Melanocyte of skin (primary cell): ENCODE data around the gene YWHAB. TPM values are rescaled to one million over a fixed set of nuclear protein-coding genes. Genes with fewer than 3 reads are reported as not detected.

ENCODE experiments used
- total RNA-seq, 2 donors: library from RNA; depleted of rRNA; stranded (reverse); fragments of >200 nt; gene quantifications; 2 replicates each; pipeline ENCODE4 v1.2.3, GENCODE V29; 2012

The YWHAB gene
- total RNA-seq = 100 to 1,000 TPM; 156 to 160 TPM

DNA sequence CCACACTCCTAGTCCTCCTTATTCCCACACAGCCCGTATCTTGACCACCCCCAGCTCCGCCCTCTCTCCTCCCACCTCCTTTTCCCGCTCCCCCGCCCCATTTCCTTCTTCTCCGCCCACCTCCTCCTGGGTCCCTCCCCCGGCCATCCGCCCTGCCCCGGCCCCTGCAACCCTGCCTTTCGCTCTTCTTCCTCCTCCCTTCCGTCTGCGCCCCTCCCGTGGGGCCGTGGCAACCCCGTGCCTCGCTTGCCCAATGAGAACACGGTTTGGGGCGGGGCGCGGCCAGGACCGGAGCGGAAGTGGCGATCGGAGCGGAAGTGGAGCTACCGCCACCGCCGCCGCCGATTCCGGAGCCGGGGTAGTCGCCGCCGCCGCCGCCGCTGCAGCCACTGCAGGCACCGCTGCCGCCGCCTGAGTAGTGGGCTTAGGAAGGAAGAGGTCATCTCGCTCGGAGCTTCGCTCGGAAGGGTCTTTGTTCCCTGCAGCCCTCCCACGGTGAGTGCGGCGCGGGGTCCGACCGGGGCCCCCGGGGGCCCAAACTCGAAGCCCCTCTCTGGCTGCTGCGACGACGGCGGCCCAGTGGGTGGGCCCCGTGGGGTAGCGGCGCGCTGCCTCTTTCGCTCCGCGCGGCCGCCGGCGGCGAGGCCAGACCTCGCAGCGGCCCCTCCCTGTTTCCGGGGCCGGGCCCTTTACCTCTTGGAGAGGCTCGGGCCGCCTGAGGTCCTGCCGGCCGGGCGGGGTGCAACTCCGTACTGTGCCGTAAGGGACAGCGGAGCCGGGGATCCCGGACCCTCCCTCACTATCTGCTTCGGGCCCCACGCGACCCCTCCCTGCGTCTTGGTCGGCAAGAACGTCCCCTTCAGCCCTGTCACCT is at the start of gene YWHAB:
Gene YWHAB (plus strand): TSS at position 314 of the 874 bp plus-strand sequence. CDS start 15,829 bp downstream, outside the sequence.

GRCh38 chr20:44909872-44910689 is 24.6 kb downstream of the YWHAB start, which contains the start of gene PABPC1L:
TSS of gene PABPC1L (plus strand) at chr20:44910060. CDS start at chr20:44910144, 84 bp downstream.

Other genes starting within 250 kb of the YWHAB start
- gene ADA, start 234.0 kb upstream of the YWHAB start, total RNA-seq = 1 to 10 TPM; 5.2 to 7.3 TPM
- 1 to 10 TPM in 1 of 2 donors, under 1 TPM in 1; 0.69 to 1.3 TPM for gene CCN5, start 170.3 kb upstream of the YWHAB start, total RNA-seq
- under 1 TPM; 0.34 to 0.67 TPM for gene KCNK15, start 139.8 kb upstream of the YWHAB start, total RNA-seq
- gene RIMS4, start 75.2 kb upstream of the YWHAB start, total RNA-seq = under 1 TPM in 1 of 2 donors, not detected in 1; under 0.01 TPM
- 10 to 100 TPM; 13.1 to 19.0 TPM for gene PABPC1L, start 24.4 kb downstream of the YWHAB start, total RNA-seq
- 10 to 100 TPM; 16.5 to 18.6 TPM for gene TOMM34, start 74.7 kb downstream of the YWHAB start, total RNA-seq
- 10 to 100 TPM; 23.4 to 39.0 TPM for gene STK4, start 80.8 kb downstream of the YWHAB start, total RNA-seq
- gene KCNS1, start 215.4 kb downstream of the YWHAB start, total RNA-seq = under 1 TPM; 0.34 to 0.67 TPM
- gene WFDC5, start 229.5 kb downstream of the YWHAB start, total RNA-seq = not detected
- gene WFDC12, start 238.8 kb downstream of the YWHAB start, total RNA-seq = not detected